NCI-H1048 (cell line): ENCODE measurements around the gene DCTN2.

Experiments
- DNase-seq: peaks from one replicate; lab custom pipeline; 2025; lab: John Stamatoyannopoulos, UW

Gene DCTN2

DNA sequence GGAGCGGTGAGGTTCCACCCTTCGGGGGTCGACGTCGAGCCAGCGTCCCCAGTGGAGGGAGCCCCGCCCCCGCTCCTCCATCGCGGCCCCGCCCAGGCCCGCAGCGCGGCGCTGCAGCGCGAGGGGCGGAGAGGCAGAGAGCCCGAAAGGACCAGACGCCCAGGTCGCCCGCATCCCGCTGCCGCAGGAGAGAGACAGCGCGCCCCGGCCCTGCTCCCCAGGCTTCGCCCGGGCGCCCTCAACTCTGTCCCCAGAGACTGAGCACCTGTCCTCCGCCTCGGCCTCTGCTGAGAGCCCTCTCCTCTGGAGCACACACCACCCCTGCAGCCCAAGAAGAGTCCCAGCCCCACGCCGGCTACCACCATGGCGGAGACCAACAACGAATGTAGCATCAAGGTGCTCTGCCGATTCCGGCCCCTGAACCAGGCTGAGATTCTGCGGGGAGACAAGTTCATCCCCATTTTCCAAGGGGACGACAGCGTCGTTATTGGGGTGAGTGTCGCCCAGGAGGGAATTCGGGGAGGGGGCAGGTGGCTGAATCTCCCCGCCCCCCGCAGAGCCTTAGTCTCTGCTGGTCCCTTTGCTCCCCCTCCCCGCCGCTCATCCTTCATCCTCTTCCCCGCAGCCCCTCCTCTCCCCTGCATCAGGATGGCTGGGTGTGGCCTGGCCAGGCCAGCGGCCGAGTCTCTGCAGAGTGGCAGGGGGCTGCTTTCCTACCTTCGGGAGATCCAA is 3.1 kb upstream of the DCTN2 start, which contains the start of gene KIF5A:
KIF5A (plus strand) TSS at position 136 of the 732 bp plus-strand sequence; CDS start at position 364, 228 bp downstream.
- no peak for DNase-seq

GRCh38 chr12:57549203-57549908 is 2.4 kb upstream of the DCTN2 start:
- no peak for DNase-seq

DNA sequence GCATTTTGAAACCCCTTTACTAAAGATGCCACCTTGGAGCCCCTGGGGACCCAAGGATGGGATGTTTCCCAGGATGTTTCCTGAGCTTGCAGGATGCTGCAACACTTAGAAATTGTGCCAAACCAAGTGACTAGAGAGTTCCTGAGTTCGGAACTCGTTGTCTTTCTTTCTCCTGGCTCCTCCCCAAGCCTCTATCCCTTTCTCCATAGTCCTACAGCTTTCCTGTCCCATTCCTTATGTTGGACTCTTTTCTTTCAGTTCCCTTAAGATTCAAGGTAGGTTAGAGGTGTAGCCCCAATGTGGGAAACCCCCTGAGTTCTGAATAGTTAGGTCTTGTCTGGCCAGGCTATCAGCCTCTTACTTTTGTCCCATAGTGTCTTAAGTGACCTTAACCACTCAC is 1.5 kb upstream of the DCTN2 start:
- no peak for DNase-seq

- no peak for DNase-seq
Measured at GRCh38 chr12:57548013-57548315, 972 bp upstream of the DCTN2 start.

- no peak for DNase-seq
Measured at GRCh38 chr12:57547288-57548012, 458 bp upstream of the DCTN2 start.

DNA sequence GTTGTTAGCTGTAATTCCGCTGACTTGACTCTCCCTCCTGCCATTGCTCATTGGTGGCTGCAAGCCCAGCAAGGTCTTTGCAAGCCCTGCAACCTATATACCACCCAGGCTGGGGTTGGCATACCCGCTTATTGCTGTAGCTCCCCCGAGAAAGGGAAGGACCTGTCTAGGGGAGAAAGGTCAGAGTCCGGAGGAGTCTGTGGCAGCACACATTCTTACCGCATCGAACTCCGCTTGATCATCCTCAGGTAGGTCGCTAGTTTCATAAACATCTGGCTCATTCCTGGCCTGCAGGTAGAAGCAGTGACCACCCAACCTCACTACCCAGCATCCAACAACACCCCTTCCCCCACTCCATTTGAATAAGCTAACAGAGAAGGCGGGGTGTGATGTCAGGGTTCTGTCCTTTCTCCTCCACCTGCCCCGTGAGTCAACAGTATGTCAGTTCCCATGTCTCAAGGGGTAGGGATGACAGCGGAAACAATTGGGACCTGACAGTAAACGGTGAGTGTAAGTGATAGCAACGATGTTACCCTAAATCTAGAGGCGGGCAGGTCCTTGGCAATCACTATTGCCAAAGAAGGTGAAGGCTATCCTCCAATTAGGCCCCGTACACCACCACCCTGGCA is 1.1 kb downstream of the DCTN2 start:
- no peak for DNase-seq

DNA sequence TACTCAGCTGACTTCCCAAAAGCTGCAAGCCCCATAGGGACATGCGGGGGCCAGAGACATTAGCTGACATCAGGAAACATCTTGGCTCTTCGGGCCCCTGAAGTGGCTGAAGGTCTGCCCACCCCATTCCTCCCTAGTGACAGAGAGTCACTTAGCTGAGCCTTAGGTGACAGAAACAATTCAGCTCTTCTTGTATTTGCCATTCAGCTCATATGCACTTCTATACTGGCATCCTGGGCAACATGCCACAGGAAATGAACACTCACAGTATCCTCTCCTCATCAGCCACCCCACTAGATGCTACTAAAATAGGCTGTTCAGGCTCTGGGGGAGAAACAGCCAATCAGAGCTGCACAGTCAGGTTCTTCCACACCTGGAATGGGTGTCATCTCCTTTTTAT is 3.4 kb downstream of the DCTN2 start:
- DNase-seq, result no peak

GRCh38 chr12:57541717-57542116 is 5.3 kb downstream of the DCTN2 start:
- DNase-seq, result no peak

GRCh38 chr12:57541001-57541400 is 6.0 kb downstream of the DCTN2 start:
- no peak for DNase-seq

- no peak for DNase-seq
Measured at GRCh38 chr12:57539134-57539768, 7.7 kb downstream of the DCTN2 start.

GRCh38 chr12:57536597-57536942 is 10.4 kb downstream of the DCTN2 start:
- DNase-seq, result no peak

DNA sequence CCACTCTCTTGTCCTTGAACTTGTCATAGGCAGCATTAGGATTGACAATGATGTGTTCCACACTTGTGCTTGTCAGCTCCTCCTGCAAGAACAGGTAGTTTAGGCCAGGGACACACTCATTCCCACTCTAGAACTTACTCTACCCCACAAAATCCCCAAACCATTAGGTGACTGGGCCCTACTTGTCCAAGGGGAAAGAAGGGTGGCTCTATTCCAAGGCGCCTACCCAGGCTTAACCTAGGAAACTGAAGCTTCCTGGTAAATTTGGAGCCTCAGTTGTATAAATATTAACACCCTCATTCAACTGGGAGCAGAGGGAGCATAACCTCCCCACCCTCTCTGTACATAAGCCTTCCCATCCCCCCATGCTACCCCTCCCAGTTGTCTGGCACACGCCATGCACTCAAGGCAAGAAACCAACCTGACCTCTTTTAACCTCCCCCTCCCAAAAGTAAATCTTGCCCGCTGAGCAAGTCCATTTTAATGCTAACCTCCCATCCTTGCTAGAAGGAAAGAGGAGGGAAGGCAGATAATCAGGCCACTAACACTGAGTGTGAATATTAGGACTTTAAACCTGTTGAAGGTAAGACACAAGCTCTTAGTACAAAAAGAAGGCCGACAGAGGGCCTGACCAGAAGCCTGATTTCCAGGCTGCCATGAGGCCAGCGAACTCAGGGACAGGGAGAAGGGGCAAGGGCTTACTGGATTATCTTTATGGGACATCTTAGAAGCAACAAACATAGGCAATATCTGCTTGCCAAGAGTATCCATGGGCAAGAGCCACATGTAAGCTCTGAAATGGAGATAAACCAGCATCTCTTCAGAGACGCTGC is 11.0 kb downstream of the DCTN2 start:
- no peak for DNase-seq

DNA sequence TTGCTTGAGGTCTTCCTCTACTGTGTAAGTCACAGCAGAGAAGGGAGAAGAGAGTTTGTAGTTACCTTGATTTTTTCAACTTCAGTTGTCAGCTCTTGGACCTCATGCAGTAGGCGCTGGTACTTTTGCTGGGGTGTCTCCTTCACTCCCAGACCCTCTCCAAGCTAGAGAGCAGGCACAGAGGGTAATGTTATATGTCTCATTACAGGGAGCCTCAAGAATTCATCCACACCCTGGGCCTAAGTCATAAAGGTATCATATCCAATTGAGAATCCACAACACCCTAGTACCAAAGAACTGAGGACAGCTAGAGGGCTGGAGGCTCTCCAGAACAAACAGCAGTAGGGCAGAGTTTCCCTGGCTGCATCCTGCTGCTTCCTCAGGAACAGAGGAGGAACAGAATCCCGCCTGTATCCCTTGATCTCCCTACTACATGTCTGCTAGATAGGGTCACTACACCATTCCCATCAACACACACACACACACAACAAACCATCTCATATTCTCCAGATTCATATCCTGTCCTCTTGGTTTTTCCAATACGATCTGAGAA is 11.9 kb downstream of the DCTN2 start:
- no peak for DNase-seq

GRCh38 chr12:57534250-57534649 is 12.7 kb downstream of the DCTN2 start:
- no peak for DNase-seq

- DNase-seq, result no peak
Measured at GRCh38 chr12:57533108-57533507, 13.9 kb downstream of the DCTN2 start.

DNA sequence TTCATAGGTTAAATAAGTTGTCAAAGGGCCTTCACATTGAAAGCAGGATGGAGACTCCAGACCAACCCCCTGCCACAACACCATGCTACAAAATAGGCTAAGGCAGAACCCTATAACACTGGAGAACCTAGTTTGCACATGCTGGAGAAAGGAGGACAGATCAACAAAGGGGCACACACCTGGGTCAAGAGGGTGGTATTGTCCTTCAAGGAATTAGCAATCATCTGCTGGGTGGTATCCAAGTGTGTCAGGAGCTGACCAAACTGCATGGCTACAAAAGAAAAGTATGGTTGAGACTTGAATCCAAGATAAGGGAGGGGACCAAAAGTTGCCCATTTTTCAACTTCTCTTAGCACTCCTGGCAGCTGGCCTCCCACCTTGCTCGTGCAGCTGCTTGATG is 15.2 kb downstream of the DCTN2 start:
- DNase-seq, result no peak

DNA sequence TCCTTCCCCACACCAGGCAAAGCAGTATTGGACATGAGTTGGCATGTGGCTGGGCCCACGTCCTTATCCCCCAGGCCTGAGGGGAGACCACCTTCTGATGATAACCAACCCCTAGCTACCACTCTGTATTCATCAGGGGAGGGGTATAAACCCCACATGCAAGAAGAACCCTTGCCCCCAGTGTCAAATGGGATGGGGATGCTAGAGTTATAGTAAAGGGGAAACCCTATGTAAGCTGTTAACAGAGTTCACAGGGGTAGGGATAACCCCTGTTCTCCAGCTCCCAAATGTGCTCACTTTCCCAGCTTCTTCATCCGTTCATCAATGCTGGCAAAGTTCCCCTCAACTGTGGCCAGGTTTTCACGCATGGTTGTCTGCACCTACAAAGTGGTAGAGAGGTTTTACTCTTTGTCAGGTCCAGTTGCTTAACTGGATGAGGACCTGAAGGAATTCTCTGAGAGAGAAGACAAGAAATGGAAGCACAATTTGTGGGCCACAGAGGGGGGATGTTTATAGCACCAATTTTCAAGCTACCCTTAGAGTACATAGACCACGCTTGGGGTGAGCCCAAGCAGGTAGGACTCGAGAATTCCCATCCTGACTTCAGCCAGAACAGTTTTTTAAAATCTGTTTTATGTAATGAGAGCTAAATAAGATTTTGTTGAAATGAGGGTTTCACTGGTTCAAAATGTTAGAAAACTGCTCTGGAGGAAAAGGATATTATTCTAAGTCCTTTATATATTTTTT is 16.4 kb downstream of the DCTN2 start:
- no peak for DNase-seq

GRCh38 chr12:57529831-57530230 is 17.2 kb downstream of the DCTN2 start:
- no peak for DNase-seq

DNA sequence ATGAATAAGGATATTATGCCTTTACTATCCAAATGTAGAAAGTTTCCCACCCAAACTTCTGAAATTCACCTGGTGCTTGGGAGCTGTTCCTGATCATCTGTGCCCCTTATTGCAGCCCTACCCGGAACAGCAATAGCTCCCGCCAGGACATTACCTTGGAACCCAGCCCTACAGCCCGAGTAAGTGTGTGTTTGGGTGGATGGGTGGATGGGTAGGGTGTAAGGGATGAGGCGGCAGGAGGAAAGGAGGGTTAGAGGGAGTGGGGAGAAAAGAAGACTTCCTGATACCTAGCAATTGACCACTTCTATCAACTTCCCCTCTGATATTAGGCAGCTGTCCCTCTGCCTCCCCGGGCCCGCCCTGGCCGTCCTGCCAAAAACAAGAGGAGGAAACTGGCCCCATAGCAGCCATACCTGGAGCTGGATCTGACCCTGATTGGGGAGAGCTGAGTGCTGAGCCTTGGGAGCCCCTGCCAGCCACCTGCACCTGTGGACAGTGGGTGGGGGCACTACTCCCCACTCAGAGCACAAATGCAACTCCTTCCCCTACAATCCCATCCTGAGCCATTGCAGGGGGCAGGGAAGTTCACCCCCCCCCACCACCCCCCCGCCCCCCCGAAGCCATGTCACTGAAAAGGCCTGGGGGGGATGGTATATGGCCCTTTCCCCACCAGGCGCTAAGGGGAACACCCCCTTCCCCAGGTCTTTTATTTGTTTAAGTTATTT is 18.0 kb downstream of the DCTN2 start:
- no peak for DNase-seq

DNA sequence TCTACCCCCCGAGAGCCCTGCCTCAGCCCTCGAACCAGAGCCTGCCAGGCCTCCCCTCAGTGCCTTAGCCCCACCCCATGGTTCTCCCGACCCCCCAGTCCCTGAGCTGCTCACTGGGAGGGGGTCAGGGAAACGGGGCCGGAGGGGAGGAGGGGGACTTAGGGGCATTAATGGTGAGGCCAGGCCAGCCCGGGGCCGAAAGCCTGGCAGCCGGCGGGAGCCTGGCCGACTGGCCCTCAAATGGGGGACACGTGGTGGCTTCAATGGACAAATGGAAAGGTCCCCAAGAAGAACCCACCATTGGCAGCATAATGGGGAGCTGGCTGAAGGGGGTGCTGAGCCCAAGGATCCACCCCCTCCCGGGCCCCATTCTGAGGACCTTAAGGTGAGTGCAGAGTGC is 18.8 kb downstream of the DCTN2 start:
- no peak for DNase-seq
